NCI-H2107 treated with DMSO at 0.1 percent for 48 hours (cell line): ENCODE data around the gene OPTN.
"Not testable (repeated sequence)": the region's sequence is repeated elsewhere in the genome, so short reads cannot be mapped to it uniquely, and the experiment has no call there.

Experiments
- DNase-seq: peaks from one replicate; lab custom pipeline; 2025; ENCODE audit not compliant: unreplicated experiment; lab: John Stamatoyannopoulos, UW

The OPTN gene

DNA sequence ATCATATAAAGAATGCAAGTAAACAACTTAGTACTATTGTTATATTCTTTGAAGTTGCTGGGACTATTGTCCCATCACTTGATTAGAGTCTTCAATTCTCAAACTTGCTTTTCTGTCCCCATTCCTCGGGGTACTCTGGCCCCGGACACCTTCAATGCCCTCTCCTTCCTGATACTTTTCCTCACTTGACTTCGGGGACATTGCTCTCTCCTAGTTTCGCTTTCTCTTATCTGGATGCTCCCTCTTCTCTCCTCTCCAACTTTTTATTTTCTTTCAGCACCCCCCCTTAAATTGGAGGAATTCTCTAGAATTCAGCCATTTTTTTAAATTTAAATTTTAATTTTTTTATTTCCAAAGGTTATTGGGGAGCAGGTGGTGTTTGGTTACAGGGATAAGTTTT, 10.6 kb upstream of the OPTN start:
- DNase-seq, result no peak

- no peak for DNase-seq
Observed at GRCh38 chr10:13090289-13090688, 9.7 kb upstream of the OPTN start.

- DNase-seq, result no peak
Observed at GRCh38 chr10:13091801-13092200, 8.2 kb upstream of the OPTN start.

DNA sequence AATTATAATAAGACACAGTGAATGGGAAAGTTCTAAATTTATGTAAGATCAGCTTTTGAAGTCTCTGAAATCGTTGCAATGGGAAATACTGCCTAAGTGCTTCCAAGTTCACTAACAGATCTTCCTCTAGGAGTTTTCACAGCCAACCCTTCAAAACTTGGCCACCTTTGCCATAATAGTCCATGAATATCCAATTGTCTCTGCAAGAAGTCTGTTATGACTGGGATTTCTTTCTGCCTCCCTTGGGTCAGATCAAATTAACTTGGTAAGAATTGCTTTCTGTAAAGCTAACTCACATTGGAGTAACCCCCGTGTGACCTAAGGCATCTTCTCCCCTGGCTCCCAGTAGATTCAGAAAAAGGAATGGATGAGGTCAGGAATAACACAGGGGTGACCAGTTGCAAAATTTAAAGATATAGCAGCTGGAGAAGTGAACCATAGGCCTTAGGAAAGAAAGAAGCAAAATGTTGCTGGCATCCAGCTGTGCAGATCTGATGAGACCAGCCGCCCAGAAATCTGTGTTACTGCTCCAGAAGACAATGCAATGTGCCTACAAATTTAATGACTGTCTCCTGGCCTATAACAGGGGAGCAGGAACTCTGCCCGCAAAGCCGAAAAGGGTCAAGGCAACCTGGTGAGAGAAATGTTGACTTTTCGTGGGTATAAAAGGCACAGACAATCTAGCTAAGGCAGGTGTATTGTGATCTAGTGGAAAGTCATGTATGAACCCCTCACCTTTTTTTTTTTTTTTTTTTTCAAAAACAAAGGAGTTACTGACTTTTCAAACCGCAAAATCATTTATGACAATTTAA, 7.5 kb upstream of the OPTN start:
- no peak for DNase-seq

GRCh38 chr10:13094082-13094481, 5.9 kb upstream of the OPTN start:
- DNase-seq, result not testable (repeated sequence)

GRCh38 chr10:13095094-13095493, 4.9 kb upstream of the OPTN start:
- no peak for DNase-seq

- no peak for DNase-seq
Observed at GRCh38 chr10:13095929-13096328, 4.0 kb upstream of the OPTN start.

DNA sequence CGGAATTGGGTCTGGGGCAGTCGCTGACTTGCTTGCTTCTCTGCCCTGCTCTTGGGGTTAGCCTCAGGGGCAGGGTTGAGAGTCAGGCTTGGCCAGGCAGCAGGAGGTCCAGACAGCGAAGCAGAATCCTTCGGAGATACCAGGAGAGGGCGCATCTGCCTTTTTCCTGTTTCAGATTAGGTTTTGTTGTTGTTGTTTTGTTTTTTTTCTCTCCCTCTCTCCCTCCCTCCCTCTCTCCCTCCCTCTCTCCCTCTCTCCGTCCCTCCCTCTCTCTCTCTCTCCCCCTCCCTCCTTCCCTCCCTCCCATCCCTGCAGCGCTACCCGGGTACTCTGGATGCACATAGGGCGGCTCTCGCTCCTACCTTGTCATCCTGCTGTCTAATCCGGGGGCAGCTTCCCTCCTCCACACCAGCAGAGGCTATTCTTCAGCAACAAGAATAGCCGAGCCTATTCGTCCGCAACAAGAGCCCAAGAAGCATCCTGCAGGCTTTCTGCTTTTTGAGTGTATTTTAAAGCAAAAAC, 758 bp upstream of the OPTN start:
- DNase-seq, result peak; percentile 23

DNA sequence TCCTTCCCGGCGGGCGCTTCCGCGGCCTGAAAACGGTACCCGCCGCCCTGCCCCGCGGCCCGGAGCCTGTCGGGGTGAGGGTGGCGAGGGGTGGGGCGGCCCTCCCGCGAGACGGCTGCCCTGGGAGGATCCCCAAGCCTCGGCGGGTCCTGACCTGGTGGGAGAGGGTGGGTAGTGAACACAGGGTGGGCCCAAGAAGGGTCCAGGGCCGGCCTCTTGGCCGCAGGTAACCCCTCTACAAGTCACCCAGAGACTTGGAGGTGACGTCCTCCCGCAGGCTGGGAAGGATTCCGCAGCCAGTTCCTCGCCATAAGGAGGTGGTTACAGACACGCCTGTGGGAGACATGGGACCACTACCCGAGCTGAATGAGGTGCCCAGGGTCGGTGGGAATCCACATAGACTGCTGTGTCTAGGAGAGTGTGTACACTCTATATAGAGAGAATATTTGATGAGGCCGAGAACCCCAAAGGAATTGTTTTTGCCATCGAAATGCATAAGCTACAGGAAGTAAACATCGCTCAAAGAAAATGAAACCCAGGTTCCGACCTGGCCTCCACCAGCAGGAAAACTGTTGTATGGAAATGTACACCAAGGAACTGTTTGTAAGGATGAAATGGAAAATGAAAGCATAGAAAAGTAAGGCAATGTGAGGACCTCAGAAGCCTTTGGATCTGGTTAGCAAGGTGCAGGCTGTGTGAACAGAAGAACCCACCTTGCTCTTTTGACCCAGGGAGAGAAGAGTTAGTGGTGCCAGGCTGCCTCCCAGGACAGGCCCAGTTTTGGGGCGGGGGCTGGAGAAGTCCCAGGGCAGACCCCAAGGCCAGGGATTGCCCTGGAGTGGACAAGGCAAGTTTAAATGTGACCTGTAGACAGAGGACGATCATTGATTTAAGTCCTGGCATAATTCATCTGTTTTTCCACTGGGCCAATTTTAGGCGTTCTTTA, 659 bp downstream of the OPTN start:
- no peak for DNase-seq

DNA sequence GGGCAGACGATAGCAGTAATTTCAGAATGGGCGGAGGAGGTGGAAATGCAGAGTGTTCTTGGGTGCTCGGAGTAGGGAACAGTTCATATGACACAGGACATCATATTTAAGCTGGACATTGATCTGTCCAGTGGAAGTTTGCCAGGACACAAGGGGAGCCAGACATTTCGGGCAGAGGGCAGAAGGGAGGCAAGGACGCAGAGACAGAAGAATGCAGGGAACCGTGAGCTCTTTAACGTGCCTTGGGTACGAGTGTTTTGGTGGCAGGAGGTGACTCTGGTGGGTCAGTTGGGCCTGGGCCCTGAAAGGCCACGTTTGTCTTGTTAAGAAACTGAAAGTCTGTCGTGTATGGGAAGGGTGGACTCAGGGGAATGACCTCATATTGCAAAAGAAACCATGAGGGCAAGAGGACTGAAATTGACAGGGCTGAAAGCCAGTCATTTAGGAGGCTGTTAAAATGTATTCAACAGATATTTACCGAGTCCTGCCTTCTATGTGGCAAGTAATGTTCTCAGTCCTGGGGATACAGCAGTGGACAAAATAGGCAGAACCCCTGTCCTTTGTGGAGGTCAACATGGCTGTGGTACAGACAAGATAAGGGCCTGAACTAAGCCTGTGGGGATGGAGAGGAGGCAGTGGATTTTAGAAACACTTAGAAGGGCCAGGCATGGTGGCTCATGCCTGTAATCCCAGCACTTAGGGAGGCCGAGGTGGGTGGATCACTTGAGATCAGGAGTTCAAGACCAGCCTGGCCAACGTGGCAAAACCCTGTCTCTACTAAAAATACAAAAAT, 2.2 kb downstream of the OPTN start:
- no peak for DNase-seq

DNA sequence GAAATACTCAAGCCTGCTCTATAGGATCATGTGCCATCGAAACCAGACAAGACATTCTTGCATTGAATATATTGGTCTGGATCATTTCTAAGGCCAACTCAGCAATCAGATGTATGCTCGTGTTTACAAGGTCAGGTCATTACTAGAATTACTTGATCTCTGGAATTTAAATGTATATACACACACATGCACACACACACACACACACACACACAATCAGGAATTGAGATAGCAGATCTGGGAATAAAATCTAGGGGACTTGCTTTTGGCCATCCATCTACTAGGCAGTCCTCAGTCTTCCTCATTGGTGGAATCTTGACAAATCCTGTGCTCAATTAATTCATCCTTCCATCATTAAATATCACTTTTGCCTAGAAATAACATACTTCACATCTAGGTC, 3.6 kb downstream of the OPTN start:
- DNase-seq, result no peak

DNA sequence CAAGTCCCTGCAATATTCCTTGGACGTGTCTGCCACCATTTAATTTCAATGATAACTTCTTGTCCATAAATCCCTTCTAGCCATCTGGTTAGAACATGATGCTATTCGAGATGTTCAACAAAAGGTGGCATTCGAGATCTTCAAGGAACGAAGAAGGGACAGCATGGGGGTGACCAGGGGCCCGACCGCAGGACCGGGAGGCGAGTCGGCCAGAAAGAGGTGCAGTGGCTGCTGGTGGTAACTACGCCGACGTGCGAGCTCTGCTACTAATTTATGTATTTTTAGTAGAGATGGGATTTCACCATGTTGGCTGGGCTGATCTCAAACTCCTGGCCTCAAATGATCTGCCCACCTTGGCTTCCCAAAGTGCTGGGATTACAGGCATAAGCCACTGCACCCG, 4.7 kb downstream of the OPTN start:
- no peak for DNase-seq

DNA sequence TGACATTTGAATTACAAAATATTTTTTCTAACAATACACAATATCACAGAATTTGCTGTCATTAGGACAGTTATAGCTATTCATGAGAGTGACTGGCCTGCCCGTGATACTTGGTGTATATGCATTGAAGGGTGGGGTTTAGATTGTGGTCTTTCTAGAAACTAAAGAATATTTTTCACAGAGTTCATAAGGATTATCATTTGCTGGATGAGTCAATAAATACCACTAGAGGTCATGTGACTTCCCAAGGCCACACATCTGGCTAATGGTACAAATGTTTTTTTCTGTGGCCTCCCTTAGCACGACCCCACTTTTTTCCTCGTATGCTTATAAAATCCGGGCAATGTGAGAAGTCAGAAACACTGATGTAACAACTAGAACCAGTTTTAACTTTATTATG, 5.2 kb downstream of the OPTN start:
- no peak for DNase-seq

DNA sequence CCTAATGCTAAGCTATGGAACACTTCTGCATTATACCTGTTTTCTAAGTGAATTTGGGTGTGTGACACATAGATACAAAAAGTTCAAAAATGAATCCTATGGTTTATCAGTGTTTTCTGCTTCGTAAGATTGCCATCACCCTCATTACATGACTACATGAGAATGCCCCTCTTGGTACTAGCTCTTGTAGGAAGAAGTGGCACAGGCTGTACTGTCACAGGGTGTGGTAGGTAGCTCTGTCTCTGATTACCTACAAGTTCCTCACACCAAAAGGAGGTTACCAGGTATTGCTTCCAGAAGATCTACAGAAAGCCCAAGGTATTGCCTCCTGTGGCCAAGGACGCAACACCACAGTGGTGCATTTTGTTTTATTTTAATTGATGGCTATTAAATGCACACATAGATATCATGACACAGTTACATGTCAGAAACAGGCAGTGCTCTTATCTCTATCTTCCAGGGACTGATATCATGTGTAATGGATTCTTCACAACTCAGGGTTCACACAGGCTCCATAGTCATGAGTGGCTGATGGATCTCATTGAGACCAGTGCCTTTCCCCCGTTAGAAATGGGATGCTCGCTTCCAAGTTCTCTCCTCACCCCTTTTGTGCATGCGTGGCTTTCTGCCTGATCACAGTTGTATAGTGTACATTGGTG, 6.6 kb downstream of the OPTN start:
- no peak for DNase-seq

GRCh38 chr10:13110908-13111307, 10.9 kb downstream of the OPTN start:
- DNase-seq, result no peak

DNA sequence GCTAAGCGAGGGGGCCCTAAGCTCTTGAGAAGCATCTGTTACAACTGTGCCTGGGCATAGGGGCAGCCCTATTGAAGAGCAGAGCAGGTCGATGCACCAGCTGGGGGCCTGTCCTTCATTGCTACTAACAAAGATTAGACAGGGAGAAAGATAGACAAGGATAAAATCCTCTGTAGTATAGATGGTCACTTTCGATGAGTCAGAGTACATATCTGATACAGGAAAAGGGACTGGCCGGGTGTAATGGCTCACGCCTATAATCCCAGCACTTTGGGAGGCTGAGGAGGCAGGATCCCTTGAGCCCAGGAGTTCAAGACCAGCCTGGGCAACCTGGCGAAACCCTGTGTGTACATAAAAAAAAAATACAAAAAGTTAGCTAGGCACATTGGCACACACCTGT, 13.6 kb downstream of the OPTN start:
- DNase-seq, result no peak

DNA sequence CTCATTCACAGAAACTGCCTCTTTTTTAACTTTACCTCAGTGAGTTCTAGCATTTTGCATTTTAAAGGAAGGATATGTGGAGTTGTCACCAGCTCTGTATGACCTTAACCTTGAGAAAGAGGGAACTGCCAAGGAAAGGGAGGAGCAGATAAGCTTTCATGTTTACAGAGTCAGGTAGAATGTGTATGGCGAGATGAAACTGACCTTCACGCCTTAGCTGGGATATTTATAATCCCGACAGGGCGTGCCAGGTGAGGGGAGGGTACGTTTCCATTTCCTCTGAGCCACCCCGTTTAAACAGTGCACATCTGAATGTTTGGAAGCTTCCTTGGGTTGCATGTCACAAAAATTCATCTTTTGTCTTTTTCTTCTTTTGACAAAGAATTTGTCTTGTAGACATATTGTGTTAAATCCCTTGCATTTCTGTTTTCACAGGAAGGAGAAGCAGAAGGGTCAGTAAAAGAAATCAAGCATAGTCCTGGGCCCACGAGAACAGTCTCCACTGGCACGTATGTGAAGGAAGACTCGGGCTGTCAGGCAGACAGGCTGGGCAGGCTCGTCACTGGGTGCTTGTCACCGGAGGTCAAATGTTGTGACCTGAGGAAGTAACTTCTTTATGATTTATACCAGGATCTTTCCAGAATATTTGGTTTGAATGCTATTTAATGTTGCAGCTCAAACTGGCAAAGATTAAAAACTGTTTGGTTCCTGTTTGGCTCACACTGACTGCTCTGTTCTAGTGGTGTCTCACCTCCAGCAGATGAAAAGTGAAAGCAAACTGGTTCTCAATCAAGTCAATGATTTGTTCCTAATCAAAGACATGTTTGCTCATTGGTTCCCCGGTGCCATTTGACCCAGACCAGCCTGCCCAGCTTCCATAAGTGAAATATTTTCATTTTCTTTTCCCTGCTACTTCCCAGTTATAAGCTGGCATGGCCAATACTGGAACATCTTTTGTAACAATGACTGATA, 16.2 kb downstream of the OPTN start:
- DNase-seq, result no peak

DNA sequence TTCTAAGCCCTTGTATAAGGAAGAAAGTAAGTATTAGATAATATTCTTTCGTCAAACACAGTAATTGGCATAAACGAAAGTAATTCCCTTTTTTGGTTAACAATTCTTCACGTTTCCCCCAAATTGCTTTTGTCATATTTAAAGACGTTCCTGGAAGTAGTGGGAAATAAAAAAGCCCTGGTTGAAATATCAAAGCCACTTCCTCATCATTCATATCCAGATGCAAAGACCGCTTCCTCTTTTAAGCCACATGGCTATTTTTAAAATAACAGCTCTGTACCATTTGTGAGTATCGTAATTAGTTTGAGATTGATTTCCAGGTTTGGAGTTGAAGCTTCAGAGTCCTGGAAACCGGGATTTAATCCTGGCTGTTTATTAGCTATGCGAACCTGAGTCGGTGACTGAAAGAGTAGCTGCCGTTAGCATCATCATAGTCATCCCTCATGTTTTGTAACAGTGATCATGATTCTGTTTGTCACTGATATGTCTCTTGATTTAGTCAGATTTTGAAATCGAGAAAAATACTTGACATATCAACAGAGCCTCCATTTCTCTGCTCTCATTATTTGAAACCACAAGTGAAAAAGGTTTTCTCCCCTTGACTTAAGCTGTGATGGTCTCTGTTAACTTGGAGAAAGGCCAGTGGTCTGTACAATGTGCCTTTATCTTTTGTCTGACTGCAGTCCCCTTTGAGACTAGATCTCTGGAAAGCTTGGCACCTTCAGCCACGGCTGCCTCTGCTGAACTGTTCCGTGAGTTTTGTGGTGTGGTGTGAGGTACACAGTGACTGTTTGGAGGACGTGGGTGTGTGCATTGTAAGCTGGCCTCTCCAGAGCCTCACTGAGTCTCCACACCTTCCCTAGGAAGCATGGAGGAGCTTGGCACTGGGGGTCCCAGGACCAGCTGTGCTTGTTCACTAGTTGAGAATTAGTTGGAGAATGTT, 18.1 kb downstream of the OPTN start:
- no peak for DNase-seq
